Measurements from ENCODE around the gene C2CD4D. TPM values are rescaled to one million over a fixed set of nuclear protein-coding genes. Genes with fewer than 3 reads are reported as not detected.

The C2CD4D gene
- total RNA-seq, 1 donor from 2014 or later: not detected

GRCh38 chr1:151800830-151801229, 38.8 kb downstream of the C2CD4D start:
- Mint-ChIP-seq H3K27ac (no peak overlapping the region), H3K4me3 (no peak overlapping the region), H3K4me1 (peaks cover 15% of the 10 kb centered on the region), H3K9me3 (no peaks in the 10 kb centered on the region), H3K27me3 (ENCODE audit: insufficient read depth, low read depth) (peaks cover 11% of the 10 kb centered on the region), H3K36me3 (no peaks in the 10 kb centered on the region)
- Histone ChIP-seq H3K27me3 (no peaks in the 10 kb centered on the region), H3F3A (ENCODE audit: low read depth) (peaks cover 10% of the 10 kb centered on the region), H3K36me3 (no peaks in the 10 kb centered on the region), H3K4me1 (peaks cover 10% of the 10 kb centered on the region), H3K27ac (no peak overlapping the region), H3K4me2 (no peak overlapping the region), H3K9me3 (ENCODE audit: low read depth) (no peaks in the 10 kb centered on the region), H4K20me1 (ENCODE audit: low read depth) (no peaks in the 10 kb centered on the region), H3K79me2 (ENCODE audit: low read depth) (no peaks in the 10 kb centered on the region), H3K9ac (no peak overlapping the region), H3K4me3 (no peak overlapping the region), H2AFZ (replicated peaks) (no peak overlapping the region)
- TF ChIP-seq CTCF (IDR thresholded peaks at IDR 0.05) (no peak), EZH2phosphoT487 (IDR thresholded peaks at IDR 0.05) (no peak), EZH2 (IDR thresholded peaks at IDR 0.05) (no peak)
- no peak for DNase-seq (ENCODE audit: low spot score)

- Histone ChIP-seq H4K20me1 (ENCODE audit: low read depth) (no peaks in the 10 kb centered on the region), H3K9ac (peak overlapping the region; percentile 32), H2AFZ (replicated peaks) (peak overlapping the region; percentile 63), H3K4me2 (peak overlapping the region; percentile 54), H3K27ac (no peak overlapping the region), H3K36me3 (no peaks in the 10 kb centered on the region), H3K4me3 (no peak overlapping the region), H3K79me2 (ENCODE audit: low read depth) (no peaks in the 10 kb centered on the region), H3K4me1 (peaks cover 10% of the 10 kb centered on the region), H3K27me3 (no peaks in the 10 kb centered on the region), H3K9me3 (ENCODE audit: low read depth) (no peaks in the 10 kb centered on the region), H3F3A (ENCODE audit: low read depth) (peaks cover 10% of the 10 kb centered on the region)
- Mint-ChIP-seq H3K4me1 (peaks cover 15% of the 10 kb centered on the region), H3K36me3 (no peaks in the 10 kb centered on the region), H3K4me3 (no peak overlapping the region), H3K27me3 (ENCODE audit: insufficient read depth, low read depth) (peaks cover 11% of the 10 kb centered on the region), H3K9me3 (no peaks in the 10 kb centered on the region), H3K27ac (peak overlapping the region; percentile 33)
- DNase-seq (ENCODE audit: low spot score): peak; percentile 27
- TF ChIP-seq CTCF (IDR thresholded peaks at IDR 0.05): no peak
- TF ChIP-seq EZH2 (IDR thresholded peaks at IDR 0.05): no peak
- no peak for TF ChIP-seq EZH2phosphoT487 (IDR thresholded peaks at IDR 0.05)
These were observed 40.2 kb downstream of the C2CD4D start for GRCh38 chr1:151799179-151800022.

- peak overlapping the region; percentile 32 for H3K9ac ChIP-seq
- no peak overlapping the region for H3K27ac ChIP-seq
- no peak overlapping the region for H3K4me3 ChIP-seq
- TF ChIP-seq EZH2phosphoT487 (IDR thresholded peaks at IDR 0.05): no peak
- no peak for TF ChIP-seq CTCF (IDR thresholded peaks at IDR 0.05)
- no peak for TF ChIP-seq EZH2 (IDR thresholded peaks at IDR 0.05)
- no peaks in the 10 kb centered on the region for H4K20me1 ChIP-seq (ENCODE audit: low read depth)
- Mint-ChIP-seq H3K27ac (no peak overlapping the region), H3K4me3 (no peak overlapping the region), H3K36me3 (no peaks in the 10 kb centered on the region), H3K4me1 (peaks cover 15% of the 10 kb centered on the region), H3K9me3 (no peaks in the 10 kb centered on the region), H3K27me3 (ENCODE audit: insufficient read depth, low read depth) (peaks cover 9% of the 10 kb centered on the region)
- no peak overlapping the region for H3K4me2 ChIP-seq
- no peaks in the 10 kb centered on the region for H3K36me3 ChIP-seq
- H3K79me2 ChIP-seq (ENCODE audit: low read depth): no peaks in the 10 kb centered on the region
- H2AFZ ChIP-seq (replicated peaks): peak overlapping the region; percentile 63
- peaks cover 10% of the 10 kb centered on the region for H3K4me1 ChIP-seq
- DNase-seq (ENCODE audit: low spot score): no peak
- H3K27me3 ChIP-seq: no peaks in the 10 kb centered on the region
- no peaks in the 10 kb centered on the region for H3K9me3 ChIP-seq (ENCODE audit: low read depth)
- H3F3A ChIP-seq (ENCODE audit: low read depth): peaks cover 10% of the 10 kb centered on the region
These were observed 41.0 kb downstream of the C2CD4D start for GRCh38 chr1:151798571-151798970.
